ENCODE data around the gene COL6A1. TPM values are rescaled to one million over a fixed set of nuclear protein-coding genes. Genes with fewer than 3 reads are reported as not detected.

Gene COL6A1
- total and polyA plus RNA-seq, 2 donors (not counting 3 experiments of a cell fraction or from before 2014, with no cell fraction given): 30.1 to 42.4 TPM

DNA sequence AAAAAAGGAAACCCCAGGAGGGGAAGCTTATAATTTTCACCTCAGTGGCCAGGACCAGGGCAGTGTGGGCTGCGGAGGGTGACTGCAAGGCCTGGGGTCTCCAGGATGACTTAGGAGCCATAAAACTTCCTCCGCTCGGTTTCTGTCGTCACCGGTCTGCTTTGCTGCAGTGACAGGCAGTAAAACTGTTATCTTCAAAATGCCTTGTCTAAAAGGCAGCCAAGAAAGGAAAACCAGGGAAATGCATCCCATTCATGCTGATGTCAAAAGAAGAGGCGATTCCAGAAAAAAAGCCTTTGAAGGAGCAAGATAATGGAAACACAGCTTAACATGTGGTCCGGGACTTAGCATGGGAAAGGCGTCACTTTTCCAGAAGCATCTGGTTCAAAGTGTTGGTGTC is 42.0 kb downstream of the COL6A1 start:
- no peak overlapping the region for H3K4me3 ChIP-seq (replicated peaks in 1 of 3; ENCODE audit: insufficient read depth in 1 of 3, low read depth in 1 of 3, low read length in 3 of 3)
- ChIA-PET CTCF (no interaction called here), POLR2A (no interaction called here)
- no peaks in the 10 kb centered on the region for H3K9me3 ChIP-seq (replicated peaks; ENCODE audit: control insufficient read depth, insufficient read depth, low read length)
- H2AFZ ChIP-seq (ENCODE audit: low read depth, low read length): no peak overlapping the region
- intact Hi-C loops (cut with micrococcal nuclease) (no loop called here), dilution Hi-C loops (cut with MboI; ENCODE audit: extremely low pct_ligation_motif_present, low sequenced_read_pairs) (no loop called here)
- TF ChIP-seq GATA2 (IDR thresholded peaks at IDR 0.05; ENCODE audit: insufficient read depth, insufficient read length, low read depth, low read length) (no peak), JUN (IDR thresholded peaks at IDR 0.05; ENCODE audit: borderline replicate concordance, insufficient read depth, insufficient read length, low read depth) (no peak), MYC (IDR thresholded peaks at IDR 0.05; ENCODE audit: low read depth, low read length) (no peak), POLR2A (IDR thresholded peaks at IDR 0.05; ENCODE audit: low read depth, low read length) (no peak), EZH2 (IDR thresholded peaks at IDR 0.05; ENCODE audit: borderline replicate concordance, low read depth, low read length, severe bottlenecking) (no peak), FOS (IDR thresholded peaks at IDR 0.05; ENCODE audit: borderline replicate concordance, insufficient read depth, low read length) (no peak), POLR2AphosphoS5 (IDR thresholded peaks at IDR 0.05; ENCODE audit: insufficient read depth, low read depth, low read length) (no peak)
- TF ChIP-seq, protein P1, sequence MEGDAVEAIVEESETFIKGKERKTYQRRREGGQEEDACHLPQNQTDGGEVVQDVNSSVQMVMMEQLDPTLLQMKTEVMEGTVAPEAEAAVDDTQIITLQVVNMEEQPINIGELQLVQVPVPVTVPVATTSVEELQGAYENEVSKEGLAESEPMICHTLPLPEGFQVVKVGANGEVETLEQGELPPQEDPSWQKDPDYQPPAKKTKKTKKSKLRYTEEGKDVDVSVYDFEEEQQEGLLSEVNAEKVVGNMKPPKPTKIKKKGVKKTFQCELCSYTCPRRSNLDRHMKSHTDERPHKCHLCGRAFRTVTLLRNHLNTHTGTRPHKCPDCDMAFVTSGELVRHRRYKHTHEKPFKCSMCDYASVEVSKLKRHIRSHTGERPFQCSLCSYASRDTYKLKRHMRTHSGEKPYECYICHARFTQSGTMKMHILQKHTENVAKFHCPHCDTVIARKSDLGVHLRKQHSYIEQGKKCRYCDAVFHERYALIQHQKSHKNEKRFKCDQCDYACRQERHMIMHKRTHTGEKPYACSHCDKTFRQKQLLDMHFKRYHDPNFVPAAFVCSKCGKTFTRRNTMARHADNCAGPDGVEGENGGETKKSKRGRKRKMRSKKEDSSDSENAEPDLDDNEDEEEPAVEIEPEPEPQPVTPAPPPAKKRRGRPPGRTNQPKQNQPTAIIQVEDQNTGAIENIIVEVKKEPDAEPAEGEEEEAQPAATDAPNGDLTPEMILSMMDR (IDR thresholded peaks at IDR 0.05; ENCODE audit: extremely low read depth in 1 of 2, insufficient read depth in 1 of 2, low read depth in 1 of 2, low read length in 2 of 2): no peak
- TF ChIP-seq, protein P2, sequence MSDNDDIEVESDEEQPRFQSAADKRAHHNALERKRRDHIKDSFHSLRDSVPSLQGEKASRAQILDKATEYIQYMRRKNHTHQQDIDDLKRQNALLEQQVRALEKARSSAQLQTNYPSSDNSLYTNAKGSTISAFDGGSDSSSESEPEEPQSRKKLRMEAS (IDR thresholded peaks at IDR 0.05; ENCODE audit: insufficient read depth, insufficient read length): no peak
- no peak overlapping the region for H3K4me2 ChIP-seq (ENCODE audit: insufficient read depth, low read length)
- H3K79me2 ChIP-seq (ENCODE audit: control insufficient read depth, insufficient read depth, low read length): no peaks in the 10 kb centered on the region
- DNase-seq (ENCODE audit: low read depth, low spot score) (no peak), FAIRE-seq (no peak)
- no peaks in the 10 kb centered on the region for H3K36me3 ChIP-seq (ENCODE audit: control insufficient read depth in 2 of 2, extremely low read depth in 1 of 2, insufficient read depth in 2 of 2, low read length in 2 of 2)
- peaks cover 11 to 41% of the 10 kb centered on the region in 2 experiments for H3K27me3 ChIP-seq (ENCODE audit: control insufficient read depth in 2 of 2, insufficient read depth in 2 of 2, low read length in 2 of 2)
- BruUV-seq (replicated peaks): no TSS peak
- no peaks in the 10 kb centered on the region for H4K20me1 ChIP-seq (replicated peaks; ENCODE audit: control insufficient read depth, extremely low read depth, insufficient read depth, low read length)
- no peak overlapping the region for H3K9ac ChIP-seq (replicated peaks; ENCODE audit: extremely low read depth, insufficient read depth, low read length)
- no peaks in the 10 kb centered on the region for H3K4me1 ChIP-seq (ENCODE audit: control insufficient read depth, extremely low read depth, insufficient read depth, low read length)
- no peak overlapping the region for H3K27ac ChIP-seq (ENCODE audit: insufficient read depth, low read depth, low read length)
- no peaks in the 10 kb centered on the region for H3K9me1 ChIP-seq (replicated peaks; ENCODE audit: control insufficient read depth, extremely low read depth, insufficient read depth, low read length)

All from endothelial cell of umbilical vein (primary cell).